Hematopoietic multipotent progenitor cell (in vitro differentiated cells): Measurements from ENCODE around the gene EFNA5. TPM values are rescaled to one million over a fixed set of nuclear protein-coding genes. Genes with fewer than 3 reads are reported as not detected.
"Not testable (repeated sequence)": the region's sequence is repeated elsewhere in the genome, so short reads cannot be mapped to it uniquely, and the experiment has no call there.

Experiments used
- DNase-seq, 3 donors: peaks; one replicate each; pipeline ENCODE4 v3.0.0-alpha.2; 2011 to 2015; ENCODE audit warnings: low read depth in 2 of 3, low spot score in 2 of 3
- total RNA-seq: library from RNA; depleted of rRNA; stranded (reverse); fragments of >200 nt; gene quantifications from one replicate; pipeline ENCODE4 v1.2.3, GENCODE V29; 2012

Gene EFNA5
- total RNA-seq, 1 donor, result under 0.01 TPM

- DNase-seq, result peak in 2 of 3 donors; percentile 8 to 31
These were observed 201.0 kb downstream of the EFNA5 start for GRCh38 chr5:107469485-107470294.

GRCh38 chr5:107469064-107469463 is 201.7 kb downstream of the EFNA5 start:
- DNase-seq, result no peak

- no peak for DNase-seq
These were observed 202.5 kb downstream of the EFNA5 start for GRCh38 chr5:107468276-107468675.

- DNase-seq, result no peak
These were observed 203.4 kb downstream of the EFNA5 start for GRCh38 chr5:107467137-107467932.

GRCh38 chr5:107466233-107466769 is 204.4 kb downstream of the EFNA5 start:
- DNase-seq, result no peak

GRCh38 chr5:107464876-107465275 is 205.9 kb downstream of the EFNA5 start:
- DNase-seq, result no peak

GRCh38 chr5:107464416-107464815 is 206.3 kb downstream of the EFNA5 start:
- no peak for DNase-seq

GRCh38 chr5:107463731-107464130 is 207.0 kb downstream of the EFNA5 start:
- DNase-seq, result no peak

GRCh38 chr5:107461770-107462169 is 209.0 kb downstream of the EFNA5 start:
- DNase-seq, result no peak

- DNase-seq, result no peak
These were observed 209.9 kb downstream of the EFNA5 start for GRCh38 chr5:107460789-107461188.

- DNase-seq, result no peak
These were observed 211.1 kb downstream of the EFNA5 start for GRCh38 chr5:107459605-107460004.

- no peak for DNase-seq
These were observed 212.4 kb downstream of the EFNA5 start for GRCh38 chr5:107458322-107458721.

- no peak for DNase-seq
These were observed 212.9 kb downstream of the EFNA5 start for GRCh38 chr5:107457881-107458280.

- no peak for DNase-seq
These were observed 213.6 kb downstream of the EFNA5 start for GRCh38 chr5:107457138-107457537.

GRCh38 chr5:107456281-107456715 is 214.4 kb downstream of the EFNA5 start:
- DNase-seq, result no peak

GRCh38 chr5:107455111-107455544 is 215.6 kb downstream of the EFNA5 start:
- no peak for DNase-seq

GRCh38 chr5:107451827-107452226 is 218.9 kb downstream of the EFNA5 start:
- DNase-seq, result not testable (repeated sequence)

GRCh38 chr5:107451028-107451427 is 219.7 kb downstream of the EFNA5 start:
- DNase-seq, result no peak

GRCh38 chr5:107450531-107450930 is 220.2 kb downstream of the EFNA5 start:
- no peak for DNase-seq

- no peak for DNase-seq
These were observed 221.4 kb downstream of the EFNA5 start for GRCh38 chr5:107449369-107449768.

GRCh38 chr5:107447587-107447986 is 223.2 kb downstream of the EFNA5 start:
- DNase-seq, result no peak
